ENCODE measurements around the gene TAB2.

Gene TAB2

DNA sequence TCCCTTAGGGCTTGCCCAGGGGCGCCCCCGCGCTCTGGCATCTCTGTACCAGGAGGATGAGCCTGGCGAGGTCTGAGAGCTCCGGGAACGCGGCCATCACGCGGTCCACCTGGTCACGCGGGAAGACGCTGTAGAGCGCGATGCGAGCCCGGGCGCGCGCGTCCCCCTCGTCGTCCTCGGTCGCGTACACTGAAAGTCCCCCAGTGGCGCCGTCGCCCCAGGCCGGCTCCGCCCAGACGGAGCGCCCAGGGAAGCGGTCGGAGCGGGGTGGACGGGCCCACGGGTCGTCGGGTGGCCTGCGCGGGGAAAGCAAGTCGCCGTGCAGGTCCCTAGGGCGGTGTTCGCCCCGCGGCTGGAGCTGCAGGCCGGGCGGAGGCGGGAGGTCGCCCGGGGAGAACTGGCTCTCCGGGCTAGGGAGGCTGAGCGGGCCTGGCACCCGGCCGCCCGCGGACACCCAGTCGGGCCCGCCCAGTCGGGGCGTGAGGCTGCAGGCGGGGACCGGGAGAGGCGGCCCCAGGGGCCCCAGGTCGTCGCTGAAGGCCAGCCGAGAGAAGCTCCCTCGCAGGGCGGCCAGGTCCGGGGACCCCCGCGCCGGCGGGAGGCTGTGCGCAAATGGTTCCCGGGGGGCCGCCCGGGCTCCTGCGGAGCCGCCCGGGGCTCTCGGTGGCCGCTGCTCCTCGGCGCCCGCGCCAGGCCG lies 133.3 kb downstream of the TAB2 start:
- no peaks in the 10 kb centered on the region for H3K27me3 ChIP-seq (ENCODE audit: control insufficient read depth, low read length)
- no peaks in the 10 kb centered on the region for H3K9me3 ChIP-seq (ENCODE audit: control insufficient read depth, insufficient read depth, low read length)
- no peak overlapping the region for H3K4me2 ChIP-seq (ENCODE audit: low read length)

DNA sequence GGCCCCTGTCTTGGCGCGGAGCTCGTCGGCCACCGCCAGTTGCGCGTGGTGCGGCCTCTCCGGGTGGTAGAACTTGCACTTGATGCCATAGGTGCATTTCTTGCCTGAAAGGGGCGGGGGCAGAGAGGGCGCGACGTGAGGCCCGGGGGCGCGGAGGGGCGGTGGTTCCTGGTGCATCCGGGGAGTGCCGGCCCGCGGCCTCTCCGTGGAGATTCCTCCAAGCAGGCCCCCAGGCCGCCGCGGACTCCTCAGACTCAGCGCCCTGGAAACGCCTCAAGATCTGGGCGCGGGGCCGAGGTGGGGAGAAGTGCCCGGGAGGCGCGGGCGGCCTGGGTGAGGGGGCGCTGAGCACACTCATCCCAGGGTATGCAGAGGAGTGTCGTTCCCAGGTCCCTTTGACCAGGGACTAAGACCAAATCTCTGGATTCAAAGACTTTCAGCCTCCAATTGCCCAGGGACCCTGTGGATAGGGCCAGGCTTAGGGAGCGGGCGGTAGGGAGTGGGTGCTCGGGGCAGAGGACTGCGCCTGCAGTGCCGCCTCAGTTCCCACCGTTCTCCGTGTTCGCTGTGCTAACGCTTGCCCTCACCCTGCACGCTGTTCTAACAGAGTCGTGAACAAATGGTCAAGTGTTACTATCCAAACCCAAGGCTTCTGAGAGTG lies 134.0 kb downstream of the TAB2 start:
- no peaks in the 10 kb centered on the region for H3K27me3 ChIP-seq (ENCODE audit: control insufficient read depth, low read length)
- no peak overlapping the region for H3K4me3 ChIP-seq (ENCODE audit: low read length)

More for the DNA sequence above, 133.3 kb downstream of the TAB2 start:
- Histone ChIP-seq H3K79me2 (ENCODE audit: control insufficient read depth, low read length) (no peaks in the 10 kb centered on the region), H3F3A (ENCODE audit: control insufficient read depth, insufficient read depth) (no peaks in the 10 kb centered on the region), H3K4me1 (ENCODE audit: control insufficient read depth, low read length) (no peaks in the 10 kb centered on the region), H4K20me1 (ENCODE audit: control insufficient read depth, insufficient read depth, low read depth, low read length) (no peaks in the 10 kb centered on the region), H3K27ac (ENCODE audit: low read depth, low read length) (no peak overlapping the region), H3K36me3 (ENCODE audit: control insufficient read depth, low read length) (peaks cover 39% of the 10 kb centered on the region), H3K9me2 (replicated peaks; ENCODE audit: control insufficient read depth, low read length) (no peaks in the 10 kb centered on the region), H3K4me3 (ENCODE audit: low read length) (no peak overlapping the region)
- no peak for TF ChIP-seq EZH2phosphoT487 (IDR thresholded peaks at IDR 0.05; ENCODE audit: borderline replicate concordance, low read length)
- TF ChIP-seq, protein P1, sequence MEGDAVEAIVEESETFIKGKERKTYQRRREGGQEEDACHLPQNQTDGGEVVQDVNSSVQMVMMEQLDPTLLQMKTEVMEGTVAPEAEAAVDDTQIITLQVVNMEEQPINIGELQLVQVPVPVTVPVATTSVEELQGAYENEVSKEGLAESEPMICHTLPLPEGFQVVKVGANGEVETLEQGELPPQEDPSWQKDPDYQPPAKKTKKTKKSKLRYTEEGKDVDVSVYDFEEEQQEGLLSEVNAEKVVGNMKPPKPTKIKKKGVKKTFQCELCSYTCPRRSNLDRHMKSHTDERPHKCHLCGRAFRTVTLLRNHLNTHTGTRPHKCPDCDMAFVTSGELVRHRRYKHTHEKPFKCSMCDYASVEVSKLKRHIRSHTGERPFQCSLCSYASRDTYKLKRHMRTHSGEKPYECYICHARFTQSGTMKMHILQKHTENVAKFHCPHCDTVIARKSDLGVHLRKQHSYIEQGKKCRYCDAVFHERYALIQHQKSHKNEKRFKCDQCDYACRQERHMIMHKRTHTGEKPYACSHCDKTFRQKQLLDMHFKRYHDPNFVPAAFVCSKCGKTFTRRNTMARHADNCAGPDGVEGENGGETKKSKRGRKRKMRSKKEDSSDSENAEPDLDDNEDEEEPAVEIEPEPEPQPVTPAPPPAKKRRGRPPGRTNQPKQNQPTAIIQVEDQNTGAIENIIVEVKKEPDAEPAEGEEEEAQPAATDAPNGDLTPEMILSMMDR (IDR thresholded peaks at IDR 0.05; ENCODE audit: low read depth, low read length, poor library complexity, severe bottlenecking) = no peak

DNA sequence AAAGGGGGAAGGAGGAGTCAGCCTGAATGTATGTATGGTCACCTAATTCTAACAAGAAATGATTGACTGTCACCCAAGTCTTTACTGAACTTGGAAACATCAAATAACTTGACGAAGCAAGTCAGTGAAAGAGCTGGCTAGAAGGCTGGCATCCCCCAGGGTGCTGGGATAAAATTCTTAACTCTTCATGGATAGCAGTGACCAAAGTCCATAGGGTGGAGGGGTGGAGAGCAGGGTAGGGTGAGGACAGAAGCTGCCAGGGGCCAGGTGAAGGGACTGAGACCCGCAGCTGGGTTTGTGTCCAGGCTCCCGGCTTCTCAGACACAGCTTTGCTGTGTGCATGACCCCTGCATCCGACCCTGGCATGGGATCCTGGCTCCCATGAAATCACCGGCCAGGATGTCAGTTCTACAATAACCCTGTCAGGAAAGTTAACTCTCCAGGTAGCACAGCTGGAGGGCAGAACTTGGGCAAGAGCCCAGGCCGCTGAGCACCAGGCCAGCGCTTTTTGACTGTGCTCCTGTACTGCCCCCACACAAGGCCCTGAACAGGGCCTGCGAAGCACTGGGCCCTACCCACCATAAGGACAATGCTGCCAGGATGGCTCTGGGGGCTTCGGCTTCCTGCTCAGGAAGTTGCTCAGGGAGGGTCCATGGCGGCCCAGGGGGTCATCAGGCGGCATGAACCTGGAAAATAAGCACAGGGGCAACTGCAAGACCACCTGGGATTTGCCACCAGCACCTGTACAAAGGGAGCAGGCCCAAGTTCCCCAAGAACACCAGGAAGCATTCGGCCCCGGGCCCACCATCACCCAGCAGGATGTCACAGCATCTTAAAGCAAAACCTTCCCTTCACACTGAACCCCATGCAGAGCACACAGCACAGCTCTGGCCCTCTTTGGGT lies 134.8 kb downstream of the TAB2 start:
- Histone ChIP-seq H3K4me3 (ENCODE audit: low read length) (no peak overlapping the region), H3K27ac (ENCODE audit: low read depth, low read length) (no peak overlapping the region), H3K36me3 (ENCODE audit: control insufficient read depth, low read length) (peaks cover 49% of the 10 kb centered on the region), H4K20me1 (ENCODE audit: control insufficient read depth, insufficient read depth, low read depth, low read length) (no peaks in the 10 kb centered on the region), H3F3A (ENCODE audit: control insufficient read depth, insufficient read depth) (no peaks in the 10 kb centered on the region), H3K4me2 (ENCODE audit: low read length) (no peak overlapping the region), H3K4me1 (ENCODE audit: control insufficient read depth, low read length) (no peaks in the 10 kb centered on the region), H3K9me2 (replicated peaks; ENCODE audit: control insufficient read depth, low read length) (no peaks in the 10 kb centered on the region), H3K27me3 (ENCODE audit: control insufficient read depth, low read length) (no peaks in the 10 kb centered on the region), H3K9me3 (ENCODE audit: control insufficient read depth, insufficient read depth, low read length) (no peaks in the 10 kb centered on the region), H3K79me2 (ENCODE audit: control insufficient read depth, low read length) (no peaks in the 10 kb centered on the region)
- TF ChIP-seq, protein P1 (IDR thresholded peaks at IDR 0.05; ENCODE audit: low read depth, low read length, poor library complexity, severe bottlenecking) = no peak
- no peak for TF ChIP-seq EZH2phosphoT487 (IDR thresholded peaks at IDR 0.05; ENCODE audit: borderline replicate concordance, low read length)

More for the DNA sequence above, 134.0 kb downstream of the TAB2 start:
- H3K9me2 ChIP-seq (replicated peaks; ENCODE audit: control insufficient read depth, low read length) = no peaks in the 10 kb centered on the region
- H3K4me1 ChIP-seq (ENCODE audit: control insufficient read depth, low read length) = no peaks in the 10 kb centered on the region
- H3F3A ChIP-seq (ENCODE audit: control insufficient read depth, insufficient read depth) = no peaks in the 10 kb centered on the region
- H4K20me1 ChIP-seq (ENCODE audit: control insufficient read depth, insufficient read depth, low read depth, low read length) = no peaks in the 10 kb centered on the region
- H3K9me3 ChIP-seq (ENCODE audit: control insufficient read depth, insufficient read depth, low read length) = no peaks in the 10 kb centered on the region
- H3K36me3 ChIP-seq (ENCODE audit: control insufficient read depth, low read length) = peaks cover 42% of the 10 kb centered on the region
- TF ChIP-seq, protein P1 (IDR thresholded peaks at IDR 0.05; ENCODE audit: low read depth, low read length, poor library complexity, severe bottlenecking) = no peak
- TF ChIP-seq EZH2phosphoT487 (IDR thresholded peaks at IDR 0.05; ENCODE audit: borderline replicate concordance, low read length) = no peak
- no peaks in the 10 kb centered on the region for H3K79me2 ChIP-seq (ENCODE audit: control insufficient read depth, low read length)
- H3K4me2 ChIP-seq (ENCODE audit: low read length) = no peak overlapping the region
- H3K27ac ChIP-seq (ENCODE audit: low read depth, low read length) = no peak overlapping the region

All from DOHH2 (cell line).